ENCODE results near the gene ZACN. TPM values are rescaled to one million over a fixed set of nuclear protein-coding genes. Genes with fewer than 3 reads are reported as not detected.

ZACN gene
- total RNA-seq, 1 donor from 2014 or later, result not detected

DNA sequence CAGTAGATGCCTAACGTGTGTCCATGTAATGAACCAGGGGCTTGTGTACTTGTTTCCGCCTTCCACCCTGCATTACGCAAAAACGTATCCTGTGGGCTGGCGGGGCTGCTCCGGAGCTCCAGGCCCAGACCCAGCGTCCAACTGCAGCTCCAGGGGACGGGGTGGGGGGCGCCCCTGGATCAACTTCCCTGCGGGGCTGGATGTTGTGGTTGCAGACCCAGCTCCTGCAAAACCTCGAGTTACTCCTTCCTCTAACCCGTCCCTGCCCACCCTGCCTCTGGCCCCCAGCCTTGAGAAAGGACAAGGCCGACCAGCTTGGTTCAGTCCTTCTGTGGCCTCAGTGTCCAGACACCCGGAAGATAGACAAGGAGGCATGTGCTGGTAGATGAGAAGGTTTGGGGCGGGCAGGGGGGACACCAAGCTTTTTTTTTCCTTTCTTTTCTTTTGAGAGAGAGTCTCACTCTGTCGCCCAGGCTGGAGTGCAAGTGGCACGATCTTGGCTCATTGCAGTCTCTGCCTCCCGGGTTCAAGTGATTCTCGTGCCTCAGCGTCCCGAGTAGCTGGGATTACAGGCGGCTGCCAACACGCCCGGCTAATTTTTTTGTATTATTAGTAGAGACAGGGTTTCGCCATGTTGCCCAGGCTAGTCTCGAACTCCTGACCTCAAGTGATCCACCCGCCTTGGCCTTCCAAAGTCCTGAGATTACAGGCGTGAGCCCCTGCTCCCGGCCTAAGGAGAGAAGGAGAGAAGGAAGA is 25.3 kb downstream of the ZACN start:
- peak in 1 of 2 donors; percentile 74 for DNase-seq (ENCODE audit: extremely low spot score in 2 of 2)
- Histone ChIP-seq H3K27ac (peak overlapping the region; percentile 74), H3K27me3 (no peaks in the 10 kb centered on the region), H3K9me3 (no peaks in the 10 kb centered on the region), H3K36me3 (peaks cover 0 to 20% of the 10 kb centered on the region in 2 donors), H3K4me3 (peak overlapping the region; percentile 74 to 90), H3K4me1 (peaks cover 25% of the 10 kb centered on the region)
- TF ChIP-seq, protein P1, sequence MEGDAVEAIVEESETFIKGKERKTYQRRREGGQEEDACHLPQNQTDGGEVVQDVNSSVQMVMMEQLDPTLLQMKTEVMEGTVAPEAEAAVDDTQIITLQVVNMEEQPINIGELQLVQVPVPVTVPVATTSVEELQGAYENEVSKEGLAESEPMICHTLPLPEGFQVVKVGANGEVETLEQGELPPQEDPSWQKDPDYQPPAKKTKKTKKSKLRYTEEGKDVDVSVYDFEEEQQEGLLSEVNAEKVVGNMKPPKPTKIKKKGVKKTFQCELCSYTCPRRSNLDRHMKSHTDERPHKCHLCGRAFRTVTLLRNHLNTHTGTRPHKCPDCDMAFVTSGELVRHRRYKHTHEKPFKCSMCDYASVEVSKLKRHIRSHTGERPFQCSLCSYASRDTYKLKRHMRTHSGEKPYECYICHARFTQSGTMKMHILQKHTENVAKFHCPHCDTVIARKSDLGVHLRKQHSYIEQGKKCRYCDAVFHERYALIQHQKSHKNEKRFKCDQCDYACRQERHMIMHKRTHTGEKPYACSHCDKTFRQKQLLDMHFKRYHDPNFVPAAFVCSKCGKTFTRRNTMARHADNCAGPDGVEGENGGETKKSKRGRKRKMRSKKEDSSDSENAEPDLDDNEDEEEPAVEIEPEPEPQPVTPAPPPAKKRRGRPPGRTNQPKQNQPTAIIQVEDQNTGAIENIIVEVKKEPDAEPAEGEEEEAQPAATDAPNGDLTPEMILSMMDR (IDR thresholded peaks at IDR 0.05), result no peak
- no peak for TF ChIP-seq POLR2A (IDR thresholded peaks at IDR 0.05)
- TF ChIP-seq POLR2AphosphoS5 (IDR thresholded peaks at IDR 0.05; ENCODE audit: insufficient read depth in 1 of 2, low read depth in 1 of 2), result no peak
- intact Hi-C loops (cut with DNase I), result no loop called here

DNA sequence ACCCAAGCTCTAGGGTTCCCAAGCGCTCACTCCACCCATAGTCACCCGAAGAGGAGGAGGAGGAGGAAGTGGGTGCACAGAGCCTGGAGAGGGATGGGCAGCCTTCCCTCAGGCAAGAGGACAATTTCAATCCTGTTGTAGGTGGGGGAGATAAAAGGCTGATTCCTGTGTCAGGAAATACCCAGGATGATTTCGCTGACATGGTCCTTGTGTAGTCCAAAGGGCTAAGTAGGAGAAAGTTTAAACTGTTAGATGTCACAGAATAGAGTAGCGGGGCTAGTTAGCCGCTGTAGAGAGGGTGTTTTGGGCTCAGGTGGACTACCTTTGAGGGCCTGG is 25.9 kb downstream of the ZACN start:
- intact Hi-C loops (cut with DNase I), result no loop called here
- no peak for DNase-seq (ENCODE audit: extremely low spot score in 2 of 2)
- H3K27ac ChIP-seq, result no peak overlapping the region
- H3K27me3 ChIP-seq, result no peaks in the 10 kb centered on the region
- H3K36me3 ChIP-seq, result peaks cover 0 to 14% of the 10 kb centered on the region in 2 donors
- no peaks in the 10 kb centered on the region for H3K9me3 ChIP-seq
- TF ChIP-seq POLR2AphosphoS5 (IDR thresholded peaks at IDR 0.05; ENCODE audit: insufficient read depth in 1 of 2, low read depth in 1 of 2), result no peak
- H3K4me1 ChIP-seq, result peaks cover 25% of the 10 kb centered on the region
- H3K4me3 ChIP-seq, result no peak overlapping the region

DNA sequence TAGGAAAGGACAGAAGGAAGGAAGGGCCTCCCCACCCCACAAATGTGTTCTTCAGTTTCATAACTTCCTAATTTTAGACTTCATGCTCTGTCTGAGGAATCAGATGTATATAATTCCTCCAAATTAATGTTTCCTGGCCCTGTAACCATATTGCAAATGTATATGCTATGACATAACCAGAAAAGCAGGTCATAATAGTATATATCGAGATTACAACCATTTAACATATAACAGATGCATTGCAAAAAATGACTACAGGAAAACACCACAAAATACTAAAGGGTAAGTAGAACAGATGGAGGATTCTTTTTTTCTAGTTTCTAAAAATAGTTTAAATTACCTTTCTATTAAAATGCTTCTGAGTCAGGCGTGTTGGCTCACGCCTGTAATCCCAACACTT is 27.7 kb downstream of the ZACN start:
- DNase-seq (ENCODE audit: extremely low spot score in 2 of 2), result no peak
- Histone ChIP-seq H3K36me3 (no peaks in the 10 kb centered on the region), H3K9me3 (no peaks in the 10 kb centered on the region), H3K4me3 (no peak overlapping the region), H3K27me3 (no peaks in the 10 kb centered on the region), H3K27ac (no peak overlapping the region), H3K4me1 (peaks cover 24% of the 10 kb centered on the region)
- intact Hi-C loops (cut with DNase I), result no loop called here
- no peak for TF ChIP-seq POLR2AphosphoS5 (IDR thresholded peaks at IDR 0.05; ENCODE audit: insufficient read depth in 1 of 2, low read depth in 1 of 2)
- no peak for TF ChIP-seq POLR2A (IDR thresholded peaks at IDR 0.05)
- TF ChIP-seq, protein P1 (IDR thresholded peaks at IDR 0.05), result no peak

DNA sequence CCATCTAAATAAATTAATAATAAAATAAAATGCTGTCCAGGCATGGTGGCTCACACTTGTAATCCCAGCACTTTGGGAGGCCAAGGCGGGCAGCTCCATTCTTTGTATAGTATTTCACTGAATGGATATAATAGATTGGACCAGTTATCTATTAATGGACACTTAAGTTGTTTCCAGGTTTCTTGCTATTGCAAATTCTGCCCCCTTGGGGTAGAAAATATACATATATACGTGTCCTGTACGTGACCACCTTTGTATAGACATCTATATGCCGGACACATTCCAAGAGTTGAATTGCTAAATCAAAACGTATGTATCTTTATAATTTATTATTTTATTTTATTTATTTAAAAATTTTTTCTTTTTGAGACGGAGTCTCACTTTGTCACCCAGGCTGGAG is 28.5 kb downstream of the ZACN start:
- TF ChIP-seq POLR2AphosphoS5 (IDR thresholded peaks at IDR 0.05; ENCODE audit: insufficient read depth in 1 of 2, low read depth in 1 of 2) (no peak), POLR2A (IDR thresholded peaks at IDR 0.05) (no peak)
- TF ChIP-seq, protein P1 (IDR thresholded peaks at IDR 0.05), result no peak
- Histone ChIP-seq H3K4me3 (no peak overlapping the region), H3K27me3 (no peaks in the 10 kb centered on the region), H3K36me3 (no peaks in the 10 kb centered on the region), H3K27ac (no peak overlapping the region), H3K9me3 (no peaks in the 10 kb centered on the region), H3K4me1 (peaks cover 16% of the 10 kb centered on the region)
- intact Hi-C loops (cut with DNase I), result no loop called here
- DNase-seq (ENCODE audit: extremely low spot score in 2 of 2), result no peak

DNA sequence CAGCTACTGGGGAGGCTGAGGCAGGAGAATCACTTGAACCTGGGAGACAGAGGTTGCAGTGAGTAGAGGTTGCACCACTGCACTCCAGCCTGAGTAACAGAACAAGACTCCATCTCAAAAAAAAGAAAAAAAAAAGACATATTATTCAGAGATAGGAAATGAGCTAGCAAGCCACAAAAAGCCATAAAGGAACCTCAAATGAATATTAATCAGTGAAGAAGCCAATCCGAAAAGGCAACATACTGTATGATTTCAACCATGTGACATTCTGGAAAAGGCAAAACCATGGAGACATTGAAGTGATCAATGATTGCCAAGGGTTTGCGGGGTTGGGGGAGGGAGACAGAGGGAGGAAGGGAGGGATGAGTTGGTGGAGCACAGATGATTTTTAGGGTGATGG is 33.0 kb downstream of the ZACN start:
- TF ChIP-seq, protein P1 (IDR thresholded peaks at IDR 0.05), result no peak
- TF ChIP-seq POLR2AphosphoS5 (IDR thresholded peaks at IDR 0.05; ENCODE audit: insufficient read depth in 1 of 2, low read depth in 1 of 2) (no peak), POLR2A (IDR thresholded peaks at IDR 0.05) (no peak)
- Histone ChIP-seq H3K27me3 (no peaks in the 10 kb centered on the region), H3K36me3 (no peaks in the 10 kb centered on the region), H3K9me3 (no peaks in the 10 kb centered on the region), H3K4me1 (no peaks in the 10 kb centered on the region), H3K27ac (no peak overlapping the region), H3K4me3 (no peak overlapping the region)
- intact Hi-C loops (cut with DNase I), result no loop called here
- DNase-seq (ENCODE audit: extremely low spot score in 2 of 2), result no peak

Data from vagina (tissue), 2 donors.